Renal cortex interstitium (tissue), 11 donors: Measurements from ENCODE around the gene MLLT3. TPM values are rescaled to one million over a fixed set of nuclear protein-coding genes. Genes with fewer than 3 reads are reported as not detected.

Experiments used
- DNase-seq, 11 donors: peaks; one replicate each; pipeline ENCODE4 v3.0.0-alpha.2; 2013; ENCODE audit warnings: low read depth in 9 of 11, low spot score in 4 of 11; ENCODE audit errors: extremely low read depth in 1 of 11
- polyA plus RNA-seq, 3 donors: library from polyadenylated mRNA; unstranded; fragments of 120-200 nt; gene quantifications; one replicate each; pipeline ENCODE4 v1.2.1, GENCODE V29; 2013; ENCODE audit not compliant: insufficient read length in 3 of 3

MLLT3 gene
- polyA plus RNA-seq, 3 donors, result 27.5 to 34.1 (median 32.6) TPM

GRCh38 chr9:20640331-20641187, 18.3 kb upstream of the MLLT3 start:
- DNase-seq, result no peak

GRCh38 chr9:20636888-20637440, 14.7 kb upstream of the MLLT3 start:
- DNase-seq, result no peak

- no peak for DNase-seq
Observed at GRCh38 chr9:20634895-20635294, 12.6 kb upstream of the MLLT3 start.

- DNase-seq, result no peak
Observed at GRCh38 chr9:20632705-20633104, 10.4 kb upstream of the MLLT3 start.

- DNase-seq, result no peak
Observed at GRCh38 chr9:20630241-20630943, 8.1 kb upstream of the MLLT3 start.

- no peak for DNase-seq
Observed at GRCh38 chr9:20625003-20625349, 2.7 kb upstream of the MLLT3 start.

GRCh38 chr9:20624201-20625002, 2.1 kb upstream of the MLLT3 start:
- peak in 5 of 11 donors; percentile 60 to 79 (median 72) for DNase-seq

- no peak for DNase-seq
Observed at GRCh38 chr9:20623748-20624124, 1.4 kb upstream of the MLLT3 start.

GRCh38 chr9:20623021-20623747, 885 bp upstream of the MLLT3 start:
- no peak for DNase-seq

- peak in 5 of 11 donors; percentile 50 to 75 (median 66) for DNase-seq
Observed at GRCh38 chr9:20621471-20622329, 599 bp downstream of the MLLT3 start.

GRCh38 chr9:20620650-20621470, 1.4 kb downstream of the MLLT3 start:
- DNase-seq, result no peak

- DNase-seq, result no peak
Observed at GRCh38 chr9:20619487-20620200, 2.7 kb downstream of the MLLT3 start.

- no peak for DNase-seq
Observed at GRCh38 chr9:20618361-20618802, 3.9 kb downstream of the MLLT3 start.

GRCh38 chr9:20616808-20617207, 5.5 kb downstream of the MLLT3 start:
- no peak for DNase-seq

- no peak for DNase-seq
Observed at GRCh38 chr9:20614602-20615216, 7.6 kb downstream of the MLLT3 start.

- DNase-seq, result no peak
Observed at GRCh38 chr9:20611691-20612287, 10.5 kb downstream of the MLLT3 start.
